GM20000 (cell line): ENCODE measurements around the gene GALNT3.

Experiments
- DNase-seq: peaks from one replicate; pipeline ENCODE4 v3.0.0; 2012; ENCODE audit warnings: low spot score
- TF ChIP-seq, protein P1 (sequence below): IDR thresholded peaks from 2 replicates; pipeline ENCODE4 v1.5.1; 2012; ENCODE audit warnings: mild to moderate bottlenecking, control low read depth; ENCODE audit errors: extremely low read depth, missing control alignments

GALNT3 gene

DNA sequence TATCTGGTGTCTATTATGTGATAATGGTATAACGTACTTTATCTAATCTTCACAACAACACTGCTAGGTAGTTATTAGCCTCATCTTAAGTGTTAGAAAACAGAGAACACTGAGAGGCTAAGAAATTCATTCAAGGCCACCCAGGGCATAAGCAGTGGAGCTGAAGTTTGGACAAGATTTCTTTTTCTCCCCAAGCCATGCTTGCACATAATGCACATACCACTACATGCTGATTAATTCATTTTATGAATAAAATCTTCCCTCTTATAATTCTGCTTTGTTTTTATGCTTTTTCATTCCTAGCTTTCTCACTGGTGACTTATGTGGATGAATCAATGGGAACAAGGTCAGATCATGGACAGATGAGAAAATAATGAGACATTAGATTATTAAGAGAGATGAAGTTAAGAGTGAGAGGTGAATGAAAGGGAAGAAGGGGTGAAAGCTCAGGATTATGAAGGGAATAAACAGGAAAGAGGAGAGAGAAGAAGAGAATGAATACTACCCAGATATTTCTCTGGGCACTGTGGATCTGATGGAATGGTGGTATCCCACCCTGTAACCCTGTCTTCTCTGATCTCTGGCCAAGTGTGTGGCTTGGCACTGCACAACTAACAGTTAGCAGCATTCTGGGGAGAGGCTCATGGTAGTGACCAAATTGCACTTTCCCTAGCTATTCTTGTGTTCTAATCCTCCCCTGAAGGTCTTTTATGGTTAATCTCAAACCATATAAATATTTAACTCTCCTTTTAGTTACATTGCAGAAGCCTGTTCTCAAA, 17.7 kb upstream of the GALNT3 start:
- TF ChIP-seq, protein P1, sequence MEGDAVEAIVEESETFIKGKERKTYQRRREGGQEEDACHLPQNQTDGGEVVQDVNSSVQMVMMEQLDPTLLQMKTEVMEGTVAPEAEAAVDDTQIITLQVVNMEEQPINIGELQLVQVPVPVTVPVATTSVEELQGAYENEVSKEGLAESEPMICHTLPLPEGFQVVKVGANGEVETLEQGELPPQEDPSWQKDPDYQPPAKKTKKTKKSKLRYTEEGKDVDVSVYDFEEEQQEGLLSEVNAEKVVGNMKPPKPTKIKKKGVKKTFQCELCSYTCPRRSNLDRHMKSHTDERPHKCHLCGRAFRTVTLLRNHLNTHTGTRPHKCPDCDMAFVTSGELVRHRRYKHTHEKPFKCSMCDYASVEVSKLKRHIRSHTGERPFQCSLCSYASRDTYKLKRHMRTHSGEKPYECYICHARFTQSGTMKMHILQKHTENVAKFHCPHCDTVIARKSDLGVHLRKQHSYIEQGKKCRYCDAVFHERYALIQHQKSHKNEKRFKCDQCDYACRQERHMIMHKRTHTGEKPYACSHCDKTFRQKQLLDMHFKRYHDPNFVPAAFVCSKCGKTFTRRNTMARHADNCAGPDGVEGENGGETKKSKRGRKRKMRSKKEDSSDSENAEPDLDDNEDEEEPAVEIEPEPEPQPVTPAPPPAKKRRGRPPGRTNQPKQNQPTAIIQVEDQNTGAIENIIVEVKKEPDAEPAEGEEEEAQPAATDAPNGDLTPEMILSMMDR, result no peak
- no peak for DNase-seq

DNA sequence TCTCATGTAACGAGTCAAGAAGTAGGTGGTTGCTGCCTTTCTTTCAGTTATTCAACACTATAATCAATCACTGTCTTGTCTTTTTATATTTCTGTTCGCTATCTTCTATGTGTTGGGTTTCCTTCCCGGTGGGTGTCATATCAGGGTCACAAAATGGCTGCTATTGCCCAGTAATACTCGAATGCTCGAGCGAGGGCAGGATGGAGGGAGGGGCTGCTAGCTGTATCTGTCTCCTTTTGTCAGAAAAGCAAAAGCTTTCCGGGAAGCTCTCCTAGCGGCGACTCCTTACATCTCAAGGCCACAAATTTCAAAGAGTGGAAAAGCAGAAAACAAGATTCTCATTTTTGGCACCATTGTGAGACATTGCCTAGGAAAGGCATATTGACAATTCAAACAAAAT, 16.4 kb upstream of the GALNT3 start:
- TF ChIP-seq, protein P1, result no peak

DNA sequence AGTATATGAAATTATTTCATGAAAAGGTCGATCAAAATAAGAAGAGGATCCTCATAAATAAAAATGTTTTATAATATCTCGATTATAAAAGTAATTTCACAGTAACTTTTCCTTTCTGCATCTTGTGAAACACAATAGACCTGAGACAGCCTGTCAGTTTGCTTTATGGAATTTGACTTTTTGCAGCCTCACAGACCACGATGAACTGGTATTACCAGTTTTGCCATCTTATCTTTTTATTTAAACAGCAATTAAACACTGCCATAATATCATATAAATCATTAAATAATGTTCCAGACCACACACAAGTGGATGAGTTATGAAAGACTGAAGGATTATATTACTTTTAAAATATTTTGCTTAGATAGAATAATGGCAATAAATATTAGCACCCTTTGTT, 10.7 kb upstream of the GALNT3 start:
- TF ChIP-seq, protein P1, result no peak
- DNase-seq, result no peak

More for the DNA sequence above, 16.4 kb upstream of the GALNT3 start:
- DNase-seq, result no peak

DNA sequence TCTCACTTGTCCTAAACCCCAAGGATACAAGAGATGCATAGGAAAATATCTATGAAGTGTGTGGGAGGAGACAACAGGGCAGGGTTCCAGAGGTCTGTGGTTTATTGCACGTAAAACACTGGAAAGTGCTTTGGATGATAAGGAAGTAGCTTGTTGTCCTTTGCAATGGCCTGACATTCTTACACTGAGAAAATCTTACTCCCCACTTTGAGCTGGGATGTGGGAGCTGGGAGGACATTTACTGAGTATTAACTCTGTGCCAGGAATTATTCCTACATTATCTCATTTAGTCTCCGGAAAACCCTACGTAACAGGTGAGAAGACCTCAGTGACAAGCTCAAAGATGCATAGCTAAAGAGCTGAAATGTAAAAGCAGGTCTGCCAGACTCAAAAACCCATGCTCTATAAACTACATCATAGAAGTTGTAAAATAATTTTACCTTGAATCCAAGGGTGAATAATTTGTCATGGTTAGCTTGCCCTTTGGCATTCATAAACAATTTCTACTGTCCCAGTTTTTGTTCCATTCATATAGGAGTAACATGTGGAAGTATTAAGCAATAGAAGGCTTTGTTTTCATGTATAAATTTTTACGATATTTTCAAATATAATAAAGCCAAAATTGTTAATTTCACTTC, 9.2 kb upstream of the GALNT3 start:
- DNase-seq, result no peak
- TF ChIP-seq, protein P1, result no peak

DNA sequence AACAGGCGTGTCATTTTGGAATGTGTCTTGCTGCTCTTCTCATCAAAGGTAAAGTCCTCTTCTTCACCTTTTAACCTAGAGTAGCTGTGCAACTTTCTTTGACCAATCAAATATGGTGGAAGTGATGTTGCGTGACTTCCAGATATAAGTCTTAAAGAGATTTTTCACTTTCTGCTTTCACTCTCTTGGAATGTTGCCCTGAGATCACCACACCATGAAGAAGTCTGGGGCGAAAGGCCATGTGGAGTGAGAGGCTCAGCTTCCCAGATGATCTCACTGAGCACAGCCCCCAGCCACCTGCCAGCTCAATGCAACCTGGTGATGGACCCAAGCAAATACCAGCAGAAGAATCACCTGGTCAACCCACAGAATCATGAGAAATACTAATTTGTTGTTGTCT, 7.1 kb upstream of the GALNT3 start:
- TF ChIP-seq, protein P1, result no peak
- no peak for DNase-seq

DNA sequence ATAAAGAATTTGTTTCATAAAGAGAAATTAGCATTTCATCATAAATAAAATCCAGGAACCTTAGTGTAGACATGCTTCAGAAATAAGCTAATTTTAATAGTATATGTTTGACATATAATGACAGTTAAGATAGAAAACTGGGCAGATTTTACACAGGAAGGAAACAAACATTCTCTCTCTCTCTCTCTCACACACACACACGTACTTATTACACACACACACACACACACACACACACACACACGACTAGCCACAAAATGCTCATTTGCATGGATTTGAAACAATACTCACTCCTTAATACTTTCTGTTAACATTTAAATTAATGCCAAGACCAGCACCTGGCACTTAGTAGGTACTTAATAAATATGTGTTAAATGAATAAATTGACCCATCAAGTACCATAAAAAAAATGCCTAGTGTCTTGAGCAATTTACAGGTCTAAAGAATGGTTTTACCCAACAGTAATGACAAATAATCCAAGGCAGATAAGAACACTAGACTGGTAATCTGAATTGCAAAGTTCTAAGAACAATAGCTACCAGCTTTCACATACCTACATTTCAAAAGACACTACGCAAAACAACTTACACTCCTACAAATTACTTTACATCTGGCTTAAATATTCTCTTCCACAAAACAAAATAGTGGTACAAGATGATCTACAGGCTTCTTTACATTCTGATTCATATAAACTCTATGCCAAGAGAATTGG, 2.9 kb upstream of the GALNT3 start:
- TF ChIP-seq, protein P1, result no peak
- DNase-seq, result no peak

DNA sequence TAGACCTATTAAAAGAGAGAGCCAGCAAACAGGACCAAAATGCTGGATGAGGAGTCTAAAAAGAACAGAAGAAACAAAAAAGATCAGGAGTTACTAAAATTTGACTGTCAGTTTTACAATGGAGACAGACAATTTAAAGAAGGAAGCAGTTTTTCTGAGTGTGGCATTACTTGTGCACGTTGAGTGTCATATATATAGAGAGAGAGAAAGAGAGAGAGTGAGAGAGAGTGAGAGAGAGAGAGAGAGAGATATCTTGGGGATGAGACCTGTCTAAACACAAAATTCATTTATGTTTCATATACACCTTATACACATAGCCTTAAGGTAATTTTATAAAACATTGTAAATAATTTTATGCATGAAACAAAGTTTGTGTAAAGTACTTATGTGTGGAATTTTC, 2.1 kb upstream of the GALNT3 start:
- no peak for DNase-seq
- TF ChIP-seq, protein P1, result no peak
